ENCODE data around the gene PMEPA1.

DNA sequence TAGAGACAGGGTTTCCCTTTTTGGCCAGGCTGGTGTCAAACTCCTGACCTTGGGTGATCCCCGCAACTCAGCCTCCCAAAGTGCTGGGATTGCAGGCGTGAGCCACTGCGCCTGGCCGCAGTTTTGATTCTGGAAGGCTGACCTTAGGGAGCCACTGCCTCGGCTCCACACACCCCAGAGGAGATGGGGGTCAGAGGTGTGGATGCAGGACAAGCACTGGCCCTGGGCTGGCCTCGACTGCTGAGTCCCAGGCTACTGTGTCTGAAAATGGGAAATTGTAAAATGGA lies 91.1 kb downstream of the PMEPA1 start:
- no peak for TF ChIP-seq EZH2phosphoT487 (IDR thresholded peaks at IDR 0.05; ENCODE audit: insufficient read depth, low read depth)
- TF ChIP-seq EZH2 (IDR thresholded peaks at IDR 0.05; ENCODE audit: insufficient read depth, poor library complexity, severe bottlenecking) = no peak
